Mesendoderm (in vitro differentiated cells): ENCODE data around the gene TPO.

Experiments used
- DNase-seq: peaks from one replicate; pipeline ENCODE4 v3.0.0; 2013
- H2AK5ac ChIP-seq: 2 replicates; pipeline ENCODE4 v1.6.1; 2013; ENCODE audit warnings: low read length, inconsistent platforms
- H2BK120ac ChIP-seq: 2 replicates; pipeline ENCODE4 v1.6.1; 2013; ENCODE audit warnings: low read depth, mild to moderate bottlenecking, low read length, moderate library complexity, mixed read lengths
- H2BK15ac ChIP-seq: replicated peaks from 2 replicates; pipeline ENCODE4 v1.6.1; 2013; ENCODE audit warnings: low read depth, mild to moderate bottlenecking, moderate library complexity
- H2BK5ac ChIP-seq: 2 replicates; pipeline ENCODE4 v1.6.1; 2013; ENCODE audit warnings: low read length, inconsistent platforms
- H3K18ac ChIP-seq: 2 replicates; pipeline ENCODE4 v1.6.1; 2013; ENCODE audit warnings: mild to moderate bottlenecking, low read length, mixed read lengths
- H3K23ac ChIP-seq: one replicate; pipeline ENCODE4 v1.6.1; 2013; ENCODE audit warnings: low read length
- H3K27ac ChIP-seq: 2 replicates; pipeline ENCODE4 v1.5.1; 2013; ENCODE audit warnings: low read depth, mild to moderate bottlenecking, inconsistent platforms, low read length, moderate library complexity
- H3K27me3 ChIP-seq: 2 replicates; pipeline ENCODE4 v1.6.1; 2013; ENCODE audit warnings: low read length, control low read depth, mild to moderate bottlenecking, inconsistent platforms; ENCODE audit not compliant: insufficient read depth, poor library complexity
- H3K36me3 ChIP-seq: 2 replicates; pipeline ENCODE4 v1.6.1; 2013; ENCODE audit warnings: low read length, inconsistent platforms; ENCODE audit not compliant: control insufficient read depth, insufficient read depth
- H3K4ac ChIP-seq: one replicate; pipeline ENCODE4 v1.6.1; 2013; ENCODE audit warnings: low read depth, mild to moderate bottlenecking, low read length, moderate library complexity
- H3K4me1 ChIP-seq: 2 replicates; pipeline ENCODE4 v1.6.1; 2013; ENCODE audit warnings: low read depth, low read length, inconsistent platforms; ENCODE audit not compliant: control insufficient read depth
- H3K4me2 ChIP-seq: 2 replicates; pipeline ENCODE4 v1.6.1; 2013; ENCODE audit warnings: low read length
- H3K4me3 ChIP-seq: 2 replicates; pipeline ENCODE4 v1.5.1; 2013; ENCODE audit warnings: mild to moderate bottlenecking, low read length
- H3K56ac ChIP-seq: one replicate; pipeline ENCODE4 v1.6.1; 2013; ENCODE audit warnings: low read length
- H3K79me1 ChIP-seq: 2 replicates; pipeline ENCODE4 v1.6.1; 2013; ENCODE audit warnings: low read length, inconsistent platforms
- H3K79me2 ChIP-seq: 2 replicates; pipeline ENCODE4 v1.6.1; 2013; ENCODE audit warnings: mild to moderate bottlenecking, low read length; ENCODE audit not compliant: control insufficient read depth, insufficient read depth
- H3K9ac ChIP-seq: 2 replicates; pipeline ENCODE4 v1.6.1; 2013; ENCODE audit warnings: low read length, inconsistent platforms
- H4K5ac ChIP-seq: one replicate; pipeline ENCODE4 v1.6.1; 2013; ENCODE audit warnings: low read length
- H4K8ac ChIP-seq: one replicate; pipeline ENCODE4 v1.6.1; 2013; ENCODE audit warnings: low read depth, mild to moderate bottlenecking, control low read depth, low read length, moderate library complexity
- WGBS: extraction: QIAGEN DNeasy Blood & Tissue Kit; methylation state at CpG from one replicate; pipeline ENCODE4 v1.1.7; 2013; ENCODE audit warnings: low lambda C conversion rate, missing lambda C conversion rate; ENCODE audit not compliant: insufficient coverage; ENCODE audit errors: extremely low coverage; 5-methylcytosine and 5-hydroxymethylcytosine counted together

Gene TPO

GRCh38 chr2:1502891-1503304 is 89.6 kb downstream of the TPO start:
- DNase-seq, result no peak
- H3K27me3 ChIP-seq, result no peaks in the 10 kb centered on the region
- WGBS, result no CpG with 5 or more reads among the region's 15 CpGs

GRCh38 chr2:1503471-1504310 is 90.4 kb downstream of the TPO start:
- no peak overlapping the region for H3K27ac ChIP-seq
- no peaks in the 10 kb centered on the region for H3K79me1 ChIP-seq
- no peak overlapping the region for H4K8ac ChIP-seq
- no peak overlapping the region for H3K23ac ChIP-seq
- no peaks in the 10 kb centered on the region for H3K4me1 ChIP-seq
- no peak overlapping the region for H3K4ac ChIP-seq
- no peak overlapping the region for H2BK120ac ChIP-seq
- no peak overlapping the region for H2BK15ac ChIP-seq
- H3K79me2 ChIP-seq, result no peaks in the 10 kb centered on the region
- H3K56ac ChIP-seq, result no peak overlapping the region
- H2BK5ac ChIP-seq, result no peak overlapping the region
- no peaks in the 10 kb centered on the region for H3K36me3 ChIP-seq
- no peak overlapping the region for H3K4me2 ChIP-seq
- no CpG with 5 or more reads among the region's 36 CpGs for WGBS
- no peak overlapping the region for H3K18ac ChIP-seq
- no peak overlapping the region for H2AK5ac ChIP-seq
- no peaks in the 10 kb centered on the region for H3K27me3 ChIP-seq
- no peak overlapping the region for H3K9ac ChIP-seq
- no peak overlapping the region for H4K5ac ChIP-seq
- DNase-seq, result no peak
- no peak overlapping the region for H3K4me3 ChIP-seq

More at GRCh38 chr2:1502891-1503304, 89.6 kb downstream of the TPO start:
- no peak overlapping the region for H2BK5ac ChIP-seq
- H3K79me2 ChIP-seq, result no peaks in the 10 kb centered on the region
- no peak overlapping the region for H3K4me3 ChIP-seq
- H3K9ac ChIP-seq, result no peak overlapping the region
- H3K23ac ChIP-seq, result no peak overlapping the region
- H3K56ac ChIP-seq, result no peak overlapping the region
- no peaks in the 10 kb centered on the region for H3K4me1 ChIP-seq
- H3K27ac ChIP-seq, result no peak overlapping the region
- H2BK120ac ChIP-seq, result no peak overlapping the region
- H3K79me1 ChIP-seq, result no peaks in the 10 kb centered on the region
- H2AK5ac ChIP-seq, result no peak overlapping the region
- no peak overlapping the region for H3K18ac ChIP-seq
- H3K36me3 ChIP-seq, result no peaks in the 10 kb centered on the region
- no peak overlapping the region for H3K4me2 ChIP-seq
- H3K4ac ChIP-seq, result no peak overlapping the region
- H4K5ac ChIP-seq, result no peak overlapping the region
- H4K8ac ChIP-seq, result no peak overlapping the region
- H2BK15ac ChIP-seq, result no peak overlapping the region

- no peak overlapping the region for H3K23ac ChIP-seq
- H3K4me1 ChIP-seq, result no peaks in the 10 kb centered on the region
- DNase-seq, result no peak
- H2BK120ac ChIP-seq, result no peak overlapping the region
- no peak overlapping the region for H3K9ac ChIP-seq
- H3K27me3 ChIP-seq, result no peaks in the 10 kb centered on the region
- H3K4me2 ChIP-seq, result no peak overlapping the region
- H3K79me1 ChIP-seq, result no peaks in the 10 kb centered on the region
- no peak overlapping the region for H3K56ac ChIP-seq
- no peak overlapping the region for H2AK5ac ChIP-seq
- H4K5ac ChIP-seq, result no peak overlapping the region
- no peak overlapping the region for H2BK5ac ChIP-seq
- no peak overlapping the region for H2BK15ac ChIP-seq
- no peak overlapping the region for H3K4ac ChIP-seq
- no peak overlapping the region for H3K18ac ChIP-seq
- no peaks in the 10 kb centered on the region for H3K36me3 ChIP-seq
- H4K8ac ChIP-seq, result no peak overlapping the region
- H3K27ac ChIP-seq, result no peak overlapping the region
- no peak overlapping the region for H3K4me3 ChIP-seq
- no peaks in the 10 kb centered on the region for H3K79me2 ChIP-seq
- no CpG with 5 or more reads among the region's 10 CpGs for WGBS
These were observed 91.1 kb downstream of the TPO start for GRCh38 chr2:1504311-1504750.

- Histone ChIP-seq H3K27me3 (no peaks in the 10 kb centered on the region), H3K79me2 (no peaks in the 10 kb centered on the region), H4K8ac (no peak overlapping the region), H3K4me3 (no peak overlapping the region), H2BK15ac (no peak overlapping the region), H2BK120ac (no peak overlapping the region), H3K18ac (no peak overlapping the region), H3K79me1 (no peaks in the 10 kb centered on the region), H3K4me1 (no peaks in the 10 kb centered on the region), H3K23ac (no peak overlapping the region), H2BK5ac (no peak overlapping the region), H4K5ac (no peak overlapping the region), H3K56ac (no peak overlapping the region), H3K4ac (no peak overlapping the region), H3K36me3 (no peaks in the 10 kb centered on the region), H2AK5ac (no peak overlapping the region), H3K9ac (no peak overlapping the region), H3K27ac (no peak overlapping the region), H3K4me2 (no peak overlapping the region)
- no peak for DNase-seq
- no CpG with 5 or more reads among the region's 10 CpGs for WGBS
These were observed 91.8 kb downstream of the TPO start for GRCh38 chr2:1505031-1505441.

GRCh38 chr2:1509271-1510065 is 96.2 kb downstream of the TPO start:
- H3K36me3 ChIP-seq, result no peaks in the 10 kb centered on the region
- no peak overlapping the region for H3K4ac ChIP-seq
- H3K18ac ChIP-seq, result no peak overlapping the region
- H3K4me1 ChIP-seq, result no peaks in the 10 kb centered on the region
- H4K8ac ChIP-seq, result no peak overlapping the region
- no peak overlapping the region for H3K9ac ChIP-seq
- no peak overlapping the region for H3K23ac ChIP-seq
- no peak overlapping the region for H2BK120ac ChIP-seq
- no peak overlapping the region for H3K56ac ChIP-seq
- H3K4me3 ChIP-seq, result no peak overlapping the region
- H2BK5ac ChIP-seq, result no peak overlapping the region
- no peak overlapping the region for H4K5ac ChIP-seq
- H2AK5ac ChIP-seq, result no peak overlapping the region
- WGBS, result no CpG with 5 or more reads among the region's 5 CpGs
- H3K4me2 ChIP-seq, result no peak overlapping the region
- H3K79me2 ChIP-seq, result no peaks in the 10 kb centered on the region
- H3K79me1 ChIP-seq, result no peaks in the 10 kb centered on the region
- H2BK15ac ChIP-seq, result no peak overlapping the region
- no peak for DNase-seq
- no peak overlapping the region for H3K27ac ChIP-seq
- no peaks in the 10 kb centered on the region for H3K27me3 ChIP-seq
